GM19193 (cell line): ENCODE measurements around the gene MYO16.

Experiments used
- POLR2A ChIP-seq: IDR thresholded peaks from 4 replicates; pipeline ENCODE4 v1.6.1; 2011; ENCODE audit not compliant: insufficient read depth, insufficient read length; ENCODE audit errors: extremely low read depth

Gene MYO16

DNA sequence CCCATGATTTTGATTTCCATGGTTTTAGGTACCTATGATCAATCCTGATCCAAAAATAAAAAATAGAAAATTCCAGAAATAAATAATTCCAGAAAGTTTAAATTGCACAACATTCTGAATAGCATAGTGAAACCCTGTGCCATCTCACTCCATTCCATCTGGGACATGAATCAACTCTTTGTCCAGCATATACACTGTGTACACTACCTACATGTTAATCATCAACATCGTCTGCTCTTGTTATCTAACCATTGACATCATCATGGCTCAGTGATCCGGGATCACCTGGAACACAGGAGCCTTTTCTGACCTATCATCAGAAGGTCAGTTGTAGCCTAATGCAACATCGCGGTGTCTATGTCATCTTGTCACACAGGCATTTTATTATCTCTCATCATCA is 75.6 kb downstream of the MYO16 start:
- TF ChIP-seq POLR2A = no peak

DNA sequence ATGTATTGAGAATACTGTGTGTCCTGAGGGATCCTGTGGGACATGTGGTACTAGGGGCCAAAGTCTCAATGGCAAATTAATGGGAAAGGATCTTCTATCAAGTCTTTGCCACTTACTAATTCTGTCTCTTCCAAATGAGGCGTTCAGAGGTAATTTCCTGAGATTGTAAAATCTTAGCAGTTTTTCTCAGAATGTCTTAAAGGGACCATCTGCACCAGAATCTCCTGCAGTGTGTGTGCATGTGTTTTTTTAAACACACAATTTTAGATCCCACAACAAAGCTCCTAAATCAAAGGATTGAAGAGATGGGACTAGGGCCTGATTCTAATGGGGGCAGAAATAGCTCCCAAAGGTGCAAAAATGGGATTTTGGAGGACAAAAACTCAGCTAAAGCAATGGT is 78.2 kb downstream of the MYO16 start:
- TF ChIP-seq POLR2A = no peak

GRCh38 chr13:108708921-108709320 is 79.5 kb downstream of the MYO16 start:
- no peak for TF ChIP-seq POLR2A

GRCh38 chr13:108711386-108711785 is 82.0 kb downstream of the MYO16 start:
- no peak for TF ChIP-seq POLR2A

GRCh38 chr13:108725471-108725870 is 96.1 kb downstream of the MYO16 start:
- no peak for TF ChIP-seq POLR2A

- TF ChIP-seq POLR2A = no peak
Measured at GRCh38 chr13:108728370-108728769, 99.0 kb downstream of the MYO16 start.

GRCh38 chr13:108733022-108733560 is 103.7 kb downstream of the MYO16 start:
- TF ChIP-seq POLR2A = no peak

- TF ChIP-seq POLR2A = no peak
Measured at GRCh38 chr13:108734676-108735075, 105.3 kb downstream of the MYO16 start.

- TF ChIP-seq POLR2A = no peak
Measured at GRCh38 chr13:108741930-108742329, 112.5 kb downstream of the MYO16 start.

GRCh38 chr13:108742701-108743451 is 113.5 kb downstream of the MYO16 start:
- no peak for TF ChIP-seq POLR2A

GRCh38 chr13:108743522-108743921 is 114.1 kb downstream of the MYO16 start:
- no peak for TF ChIP-seq POLR2A

DNA sequence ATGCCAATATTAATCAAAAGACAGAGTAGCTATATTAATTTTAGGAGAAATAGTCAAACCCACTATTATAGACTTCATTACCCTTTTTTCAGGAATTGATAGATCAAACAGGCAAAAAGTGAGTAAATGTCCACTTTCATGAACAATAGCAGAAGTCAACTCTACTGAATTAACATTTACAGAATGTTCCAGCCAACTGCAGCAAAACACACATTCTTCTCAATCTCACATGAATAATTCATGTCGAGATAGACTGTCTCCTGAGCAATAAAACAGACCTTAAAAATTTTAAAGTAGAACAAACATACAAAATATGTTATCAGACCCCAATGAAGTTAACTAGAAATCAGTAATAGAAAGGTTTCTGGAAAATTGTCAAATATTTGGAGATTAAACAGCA is 118.4 kb downstream of the MYO16 start:
- no peak for TF ChIP-seq POLR2A

DNA sequence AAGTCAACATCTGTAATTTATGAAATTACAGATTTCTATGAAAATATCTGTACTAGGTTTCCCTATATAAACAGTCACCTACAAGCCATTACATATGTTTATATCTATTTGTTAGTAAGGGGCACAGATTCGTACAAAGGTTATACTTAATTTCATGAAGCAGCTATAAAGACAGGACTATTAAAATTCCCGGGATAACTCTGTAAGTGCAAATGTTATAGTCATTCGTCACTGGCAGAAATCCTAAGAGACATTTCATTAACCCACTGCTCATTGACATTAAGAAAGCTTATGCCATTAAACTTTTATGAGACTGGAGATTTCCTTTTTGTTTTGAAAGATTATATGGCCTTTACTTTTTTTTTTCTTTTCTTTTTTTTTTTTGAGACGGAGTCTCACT is 122.9 kb downstream of the MYO16 start:
- TF ChIP-seq POLR2A = no peak

- TF ChIP-seq POLR2A = no peak
Measured at GRCh38 chr13:108755083-108755482, 125.7 kb downstream of the MYO16 start.

DNA sequence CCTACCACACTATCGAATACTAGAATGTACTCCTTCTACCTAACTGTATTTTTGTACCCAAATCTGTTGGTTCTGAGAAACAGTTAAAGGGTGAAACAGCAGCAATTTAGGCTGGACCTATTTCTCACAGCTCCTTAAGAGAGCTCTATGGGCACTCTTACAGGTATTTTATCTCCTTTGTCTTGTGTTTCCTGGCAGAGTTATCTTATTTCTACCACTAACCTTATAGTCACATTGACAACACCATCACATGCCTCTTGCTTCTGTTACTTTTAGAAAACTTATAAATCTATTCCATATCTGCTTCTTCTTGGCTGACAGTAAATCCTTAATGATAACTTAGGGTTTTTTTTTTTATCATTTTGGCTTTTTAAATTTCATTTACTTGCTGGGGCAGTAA is 130.7 kb downstream of the MYO16 start:
- TF ChIP-seq POLR2A = no peak

DNA sequence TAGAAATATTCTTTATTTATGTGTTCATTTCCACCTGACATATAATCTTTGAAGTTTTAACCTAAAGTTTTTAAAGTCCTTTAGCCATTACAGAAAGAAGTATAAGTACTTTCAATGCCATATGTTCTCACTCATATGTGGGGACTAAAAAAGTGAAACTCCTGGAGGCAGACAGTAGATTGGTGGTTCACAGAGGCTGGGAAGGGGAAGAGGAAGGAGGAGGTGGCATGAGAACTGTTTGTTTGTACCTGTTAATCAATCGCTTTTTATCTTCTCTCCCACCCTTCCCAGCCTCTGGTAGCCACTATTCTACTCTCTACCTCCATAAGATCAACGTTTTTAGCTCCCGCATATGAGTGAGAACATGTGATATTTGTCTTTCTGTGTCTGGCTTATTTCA is 131.1 kb downstream of the MYO16 start:
- TF ChIP-seq POLR2A = no peak

DNA sequence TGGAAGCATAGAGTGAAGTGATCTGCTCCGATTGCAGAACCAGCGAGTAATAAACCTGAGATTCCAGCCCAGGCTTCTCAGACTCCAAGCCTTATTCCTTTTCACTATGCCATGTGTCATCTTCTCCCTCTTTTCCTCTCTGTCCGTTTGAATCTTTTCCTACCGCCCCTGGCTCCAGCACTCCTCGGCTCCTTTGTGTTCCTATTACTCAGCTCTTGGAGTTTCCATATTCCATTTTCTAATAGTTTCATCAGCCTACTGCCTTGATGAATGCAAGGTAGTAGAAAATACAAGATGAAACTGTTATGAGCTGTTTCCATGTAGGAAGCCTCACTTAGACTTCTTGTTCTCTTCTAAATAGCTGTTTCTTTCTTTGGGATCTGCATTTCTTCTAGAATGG is 138.6 kb downstream of the MYO16 start:
- TF ChIP-seq POLR2A = no peak

DNA sequence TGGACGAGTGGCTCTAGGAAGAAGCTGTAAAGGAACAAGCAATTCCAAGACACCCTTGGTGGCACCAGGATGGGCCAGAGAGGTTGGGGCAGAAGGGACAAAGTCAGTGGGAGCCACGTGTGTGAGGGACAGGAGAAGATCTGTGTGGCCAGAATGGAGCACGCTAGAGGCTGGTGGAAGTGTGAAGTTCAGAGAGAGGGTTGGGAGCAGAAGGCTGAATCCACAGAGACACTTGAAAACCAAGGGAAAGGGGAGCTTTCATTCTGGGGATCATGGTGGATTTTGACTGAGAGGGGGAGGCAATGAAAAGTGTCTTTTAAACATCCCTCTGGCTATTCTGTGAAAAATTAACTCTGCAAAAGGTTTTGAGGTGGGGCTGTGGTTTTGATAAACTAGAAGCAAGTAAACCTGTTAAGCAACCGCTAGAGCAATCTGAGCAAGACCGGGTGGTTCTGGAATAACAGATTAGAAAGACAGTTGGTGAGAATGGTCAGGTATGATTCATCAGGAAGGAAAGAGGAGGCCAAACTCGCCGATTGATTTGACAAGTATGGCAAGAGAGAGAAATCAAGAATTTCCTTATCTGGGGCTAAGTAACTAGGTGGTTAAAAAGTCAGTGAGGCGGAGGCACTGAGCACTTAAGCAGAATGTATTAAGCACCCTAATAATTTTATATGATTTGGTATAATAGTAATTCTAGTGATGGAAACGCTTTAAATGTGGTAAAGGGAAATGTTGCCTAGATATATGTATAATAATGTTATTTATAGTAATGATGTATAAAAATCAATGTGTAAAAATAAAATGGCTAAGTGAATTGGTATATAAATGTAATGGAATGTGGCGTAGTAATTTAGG is 140.0 kb downstream of the MYO16 start:
- no peak for TF ChIP-seq POLR2A
